ENCODE measurements around the gene MUC5AC. TPM values are rescaled to one million over a fixed set of nuclear protein-coding genes. Genes with fewer than 3 reads are reported as not detected.

MUC5AC gene
- total RNA-seq, 1 donor: under 0.01 TPM

DNA sequence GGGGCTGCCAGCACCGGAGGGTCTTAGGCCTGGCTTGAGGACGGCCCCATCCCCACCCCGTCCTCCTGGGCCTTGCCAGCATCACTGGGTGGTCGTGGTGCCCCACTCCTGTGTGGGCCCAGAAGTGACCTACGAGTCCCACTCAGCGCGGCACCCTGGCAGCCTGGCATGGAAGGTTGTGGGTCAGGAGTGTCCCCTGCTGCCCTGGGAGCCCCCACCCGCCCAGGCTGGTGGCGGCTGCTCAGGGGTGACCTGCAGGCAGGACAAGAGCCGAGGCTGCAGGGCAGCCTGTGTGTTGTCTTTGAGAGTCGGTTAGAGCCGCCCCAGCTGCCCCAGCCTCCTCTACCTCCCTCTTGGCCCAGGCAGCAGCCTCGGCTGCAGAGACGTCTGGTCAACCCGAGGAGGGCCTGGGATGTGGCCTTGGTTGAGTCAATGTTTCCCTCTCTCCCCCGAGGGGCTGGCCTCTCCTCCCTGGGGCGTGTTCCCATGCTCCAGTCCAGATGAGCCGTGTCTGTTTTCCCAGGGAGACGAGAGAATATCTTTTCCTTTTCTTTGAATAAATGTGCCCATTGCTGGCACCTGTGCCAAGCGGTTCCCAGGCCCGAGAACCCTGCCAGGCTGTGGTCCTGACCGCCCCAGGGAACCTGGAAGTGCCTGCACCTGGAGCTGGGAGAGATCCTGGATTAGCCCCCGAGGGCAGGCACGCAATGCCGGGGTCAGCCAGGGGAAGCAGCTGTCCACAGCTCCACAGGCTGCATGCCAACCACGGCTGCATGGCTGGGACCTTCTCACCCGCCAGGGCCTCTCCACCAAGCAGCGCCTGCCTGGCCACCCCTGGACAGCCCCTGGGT is 35.7 kb upstream of the MUC5AC start:
- no peak for DNase-seq (ENCODE audit: low read depth in 2 of 3, low spot score in 2 of 3)

DNA sequence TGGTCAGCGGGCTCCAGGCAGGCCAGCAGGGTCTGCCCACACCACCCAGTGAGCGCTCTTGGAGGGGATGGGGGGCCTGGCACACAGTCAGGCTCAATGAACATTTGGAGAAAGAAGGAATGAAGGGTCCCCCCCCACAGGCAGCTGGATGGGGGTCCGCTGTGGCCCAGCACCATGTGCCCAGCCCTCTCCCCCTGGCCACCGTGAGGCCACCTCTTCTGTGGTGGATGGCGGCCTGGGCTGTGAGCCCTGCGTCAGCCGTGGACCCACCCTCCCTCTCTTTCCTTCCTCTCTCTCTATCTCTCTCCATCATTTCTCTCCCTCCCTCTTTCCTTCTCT is 35.1 kb upstream of the MUC5AC start:
- no peak for DNase-seq (ENCODE audit: low read depth in 2 of 3, low spot score in 2 of 3)

DNA sequence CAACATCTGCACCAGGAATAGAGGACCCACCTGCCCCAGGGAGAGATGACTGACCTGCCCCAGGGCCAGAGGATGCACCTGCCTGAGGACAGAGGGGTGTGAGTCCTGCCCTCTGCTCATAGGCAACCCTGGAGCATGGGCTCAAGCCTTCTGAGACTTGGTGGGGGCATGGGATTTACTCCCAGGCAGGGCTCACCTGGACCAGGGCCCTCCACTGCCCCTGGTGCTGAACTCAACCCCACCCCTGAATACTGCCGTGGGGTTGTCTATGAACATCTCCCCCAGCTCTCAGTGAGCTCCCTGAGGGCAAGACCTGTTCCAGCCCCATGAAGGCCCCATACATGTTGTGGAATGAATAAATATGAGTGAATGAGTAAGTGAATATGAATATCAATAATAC is 33.8 kb upstream of the MUC5AC start:
- DNase-seq (ENCODE audit: low read depth in 2 of 3, low spot score in 2 of 3): no peak

DNA sequence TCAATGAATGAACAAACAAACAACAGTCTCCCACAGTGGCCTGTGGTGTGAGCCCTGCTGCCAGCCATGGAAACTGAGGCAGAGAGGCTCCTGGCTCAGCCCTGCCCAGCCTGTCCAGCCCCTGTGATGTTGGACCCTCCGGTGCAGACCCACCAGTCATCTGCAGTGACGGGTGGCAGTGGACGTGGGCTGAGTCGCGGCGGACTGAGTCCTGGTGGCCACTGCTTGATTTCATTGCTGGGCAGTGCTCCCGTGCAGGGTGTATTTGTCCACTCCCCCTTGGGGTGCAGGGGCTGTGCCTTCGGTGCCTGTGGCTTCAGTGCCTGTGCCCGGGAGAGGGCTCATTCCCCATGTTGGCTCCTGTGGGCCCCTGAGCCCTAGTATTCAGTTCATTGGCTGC is 31.9 kb upstream of the MUC5AC start:
- no peak for DNase-seq (ENCODE audit: low read depth in 2 of 3, low spot score in 2 of 3)

DNA sequence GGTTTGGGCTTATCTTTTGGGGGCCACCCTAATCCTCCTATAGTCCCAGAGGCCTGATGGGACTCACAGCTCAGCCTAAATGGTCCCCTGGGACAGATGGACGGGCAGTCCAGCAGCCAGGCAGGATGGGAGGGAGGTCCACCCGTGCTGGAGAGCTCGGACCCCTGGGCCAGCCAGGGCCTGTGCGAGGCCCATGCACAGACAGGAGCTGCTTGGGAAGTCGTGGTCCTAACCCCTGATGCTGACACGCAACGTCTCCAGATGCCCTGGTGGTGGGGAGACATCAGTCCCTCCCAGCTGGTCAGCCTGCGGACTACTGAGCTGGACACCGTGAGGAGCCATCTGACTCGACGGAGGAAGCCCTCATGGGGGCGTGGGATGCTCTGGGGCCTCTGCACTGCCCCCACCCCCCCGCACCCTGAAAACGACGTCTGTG is 31.2 kb upstream of the MUC5AC start:
- DNase-seq (ENCODE audit: low read depth in 2 of 3, low spot score in 2 of 3): no peak

DNA sequence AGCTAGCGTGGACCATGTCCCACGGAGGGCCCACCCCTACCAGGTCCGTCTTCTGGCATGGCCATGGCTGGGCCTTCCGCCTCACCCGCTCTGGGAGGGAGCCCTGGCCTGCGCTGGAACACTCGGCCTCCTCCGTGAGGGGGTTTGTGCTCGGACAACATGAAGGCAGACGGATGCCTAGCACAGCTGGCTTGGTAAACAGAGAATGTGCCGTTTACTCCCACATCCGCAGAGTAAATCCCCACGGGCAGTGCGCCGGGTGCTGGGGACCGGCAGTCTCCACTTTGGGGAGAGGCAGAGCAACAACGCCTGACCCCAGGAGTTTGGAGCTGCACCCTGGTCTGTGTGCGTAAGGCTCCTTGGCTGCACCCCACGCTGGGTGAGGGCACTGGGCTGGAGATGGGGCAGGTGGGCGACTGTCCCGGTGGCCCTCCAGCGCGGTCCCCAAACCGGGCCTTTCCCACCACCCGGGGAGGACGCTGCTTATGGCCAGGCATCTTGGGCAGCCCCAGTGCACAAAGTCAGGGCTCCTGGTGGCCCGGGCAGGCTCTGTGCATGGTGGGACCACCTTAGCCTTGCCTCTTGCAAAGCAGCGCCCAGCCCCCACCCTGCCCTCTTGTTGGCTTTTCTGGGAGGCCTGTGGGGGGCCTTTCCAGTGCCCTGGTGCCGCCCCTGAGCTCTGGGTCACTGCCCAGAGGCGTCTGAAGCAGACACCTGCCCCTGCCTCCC is 30.7 kb upstream of the MUC5AC start:
- DNase-seq (ENCODE audit: low read depth in 2 of 3, low spot score in 2 of 3): no peak

DNA sequence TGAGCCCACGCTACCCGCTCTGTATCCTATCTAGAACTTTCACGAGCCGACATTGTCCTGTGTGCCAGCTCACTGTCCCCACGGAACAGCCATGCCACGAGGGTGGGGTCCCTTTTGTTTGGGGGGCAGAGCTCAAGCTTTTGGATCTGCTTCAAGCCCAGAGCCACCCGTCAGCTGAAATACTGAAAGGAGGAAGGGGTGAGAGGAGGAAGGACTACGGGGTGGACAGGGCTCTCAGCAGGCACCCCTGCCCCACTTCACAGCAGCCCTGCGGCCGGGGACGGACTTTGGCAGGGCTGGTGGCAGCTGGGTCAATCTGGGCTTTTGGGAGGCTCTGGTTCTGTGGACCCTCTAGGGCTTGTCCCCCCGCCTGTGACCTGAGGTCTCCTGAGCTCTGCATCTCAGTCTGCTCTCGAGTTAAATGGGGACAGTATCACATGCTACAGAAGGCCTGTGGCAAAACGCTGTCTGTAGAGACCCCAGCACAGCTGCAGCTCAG is 30.0 kb upstream of the MUC5AC start:
- no peak for DNase-seq (ENCODE audit: low read depth in 2 of 3, low spot score in 2 of 3)

DNA sequence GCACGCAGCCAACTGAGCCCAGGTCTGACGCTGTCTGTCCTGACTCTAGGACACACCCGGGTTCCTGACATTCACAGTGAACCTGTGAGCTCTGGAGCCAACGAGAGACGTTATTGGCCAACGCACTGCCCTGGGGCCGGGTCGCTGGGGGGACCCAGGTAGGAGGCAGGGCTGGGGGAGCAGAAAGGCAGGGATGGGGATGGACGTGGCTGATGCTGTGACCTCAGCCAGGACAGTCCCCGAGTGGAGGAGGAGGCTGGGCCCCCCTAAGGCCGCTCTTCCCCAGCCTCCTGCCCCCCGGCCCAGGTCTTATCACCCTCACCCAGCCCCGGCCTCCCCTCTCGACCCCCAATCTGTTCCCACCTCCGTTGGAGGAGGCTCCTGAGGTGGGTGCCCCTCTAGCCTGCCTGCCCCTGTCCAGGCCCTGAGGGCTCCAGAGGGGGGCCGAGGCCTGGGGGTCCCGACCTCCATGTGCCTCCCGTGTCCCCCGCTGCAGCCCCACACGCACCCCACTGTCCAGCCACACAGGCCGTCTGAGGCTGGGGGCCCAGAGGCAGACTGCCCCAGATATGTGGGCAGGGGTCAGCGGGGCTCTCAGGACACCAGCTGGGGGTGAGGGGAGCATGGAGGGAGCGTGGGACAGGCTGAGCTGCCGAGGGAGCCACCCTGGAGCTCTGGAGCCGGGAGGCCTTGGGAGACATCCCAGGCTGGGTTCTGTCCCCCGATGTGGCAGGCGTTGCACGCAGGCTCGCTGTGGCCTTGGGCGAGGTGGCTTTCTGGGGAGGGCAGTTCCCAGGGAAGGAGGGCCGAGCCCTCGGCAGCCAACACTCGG is 29.2 kb upstream of the MUC5AC start:
- DNase-seq (ENCODE audit: low read depth in 2 of 3, low spot score in 2 of 3): no peak

DNA sequence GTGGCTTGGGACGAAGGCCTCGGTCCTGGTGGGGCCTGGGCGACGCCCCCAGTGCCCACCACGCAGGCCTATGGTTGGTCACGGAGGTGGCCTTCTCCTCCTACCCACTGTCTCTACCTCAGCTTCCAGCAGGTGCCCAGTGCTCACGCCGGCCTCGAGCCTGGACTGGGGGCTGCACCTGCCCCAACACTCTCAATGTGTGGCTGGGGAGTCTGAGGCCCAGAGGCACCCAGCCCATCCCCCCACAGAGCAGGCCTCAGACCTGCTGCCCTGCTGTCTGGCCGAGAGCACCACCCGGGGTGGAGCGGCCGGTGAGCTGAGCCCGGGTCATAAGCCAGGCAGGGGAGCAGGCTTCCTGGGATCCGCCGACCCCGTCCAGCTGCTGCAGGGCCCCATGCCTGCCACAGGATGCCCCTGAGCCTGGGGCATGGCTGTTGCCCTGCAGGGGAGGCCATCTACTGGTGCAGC is 28.6 kb upstream of the MUC5AC start:
- DNase-seq (ENCODE audit: low read depth in 2 of 3, low spot score in 2 of 3): no peak

DNA sequence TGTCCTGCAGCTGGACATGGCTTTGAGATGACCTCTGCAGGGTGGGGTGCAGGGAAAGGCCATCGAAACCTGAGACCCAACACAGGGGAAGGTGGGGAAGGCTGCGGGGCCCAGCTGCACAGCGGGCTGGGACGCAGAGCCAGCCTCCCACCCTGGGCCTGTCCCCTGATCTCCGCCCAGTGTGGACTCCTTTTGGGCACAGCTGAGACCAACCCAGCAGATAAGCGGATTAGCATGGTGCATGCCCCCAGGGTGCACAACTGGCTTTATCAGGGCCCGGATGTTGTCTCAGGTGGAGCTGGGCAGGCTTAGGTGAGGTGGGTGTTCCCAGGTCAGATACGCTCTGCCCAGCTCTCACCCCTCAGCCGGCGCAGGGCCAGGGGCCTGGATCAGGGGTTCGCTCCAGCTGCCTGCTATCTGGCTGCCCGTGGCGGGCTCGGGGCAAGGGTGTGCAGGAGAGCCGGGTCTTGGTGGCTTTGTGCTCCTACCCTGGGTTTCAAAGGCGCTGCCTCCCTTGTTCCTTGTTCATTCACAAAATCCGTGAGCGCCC is 28.1 kb upstream of the MUC5AC start:
- no peak for DNase-seq (ENCODE audit: low read depth in 2 of 3, low spot score in 2 of 3)

DNA sequence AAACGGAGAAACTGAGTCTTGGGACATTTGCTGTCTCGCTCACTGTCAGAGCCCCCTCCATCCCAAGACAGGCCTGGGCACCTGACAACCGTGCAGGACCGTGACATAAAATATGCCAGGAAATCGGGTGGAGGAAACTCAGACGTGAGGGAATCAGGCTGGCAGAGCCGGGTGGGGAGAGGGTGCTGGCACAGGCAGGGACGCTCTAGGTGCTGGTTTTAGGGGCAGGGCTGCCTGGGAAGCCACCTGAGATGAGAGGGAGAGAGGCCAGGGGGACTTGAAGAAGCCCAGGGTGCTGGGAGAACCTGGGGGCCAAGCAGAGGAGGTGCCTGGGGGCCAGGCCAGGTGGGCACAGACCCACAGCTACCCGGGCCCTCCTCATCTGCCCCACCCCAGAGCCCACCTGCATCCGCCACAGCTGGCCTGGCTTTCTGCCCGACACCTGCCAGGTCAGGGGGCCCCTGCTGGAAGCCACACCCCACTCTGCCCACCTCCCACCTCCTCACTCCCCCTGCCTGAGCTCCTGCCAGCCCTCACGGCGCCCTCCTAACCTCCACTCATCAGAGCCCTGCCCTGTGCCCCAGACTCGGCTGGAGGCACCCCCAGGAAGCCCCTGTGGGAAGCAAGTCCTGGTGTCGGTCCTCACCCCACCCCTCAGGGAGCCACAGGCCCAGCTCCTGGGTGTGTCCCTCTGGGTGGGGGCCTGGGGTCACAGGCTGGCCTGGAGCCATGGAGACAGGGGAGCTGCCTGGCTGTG is 27.3 kb upstream of the MUC5AC start:
- no peak for DNase-seq (ENCODE audit: low read depth in 2 of 3, low spot score in 2 of 3)

DNA sequence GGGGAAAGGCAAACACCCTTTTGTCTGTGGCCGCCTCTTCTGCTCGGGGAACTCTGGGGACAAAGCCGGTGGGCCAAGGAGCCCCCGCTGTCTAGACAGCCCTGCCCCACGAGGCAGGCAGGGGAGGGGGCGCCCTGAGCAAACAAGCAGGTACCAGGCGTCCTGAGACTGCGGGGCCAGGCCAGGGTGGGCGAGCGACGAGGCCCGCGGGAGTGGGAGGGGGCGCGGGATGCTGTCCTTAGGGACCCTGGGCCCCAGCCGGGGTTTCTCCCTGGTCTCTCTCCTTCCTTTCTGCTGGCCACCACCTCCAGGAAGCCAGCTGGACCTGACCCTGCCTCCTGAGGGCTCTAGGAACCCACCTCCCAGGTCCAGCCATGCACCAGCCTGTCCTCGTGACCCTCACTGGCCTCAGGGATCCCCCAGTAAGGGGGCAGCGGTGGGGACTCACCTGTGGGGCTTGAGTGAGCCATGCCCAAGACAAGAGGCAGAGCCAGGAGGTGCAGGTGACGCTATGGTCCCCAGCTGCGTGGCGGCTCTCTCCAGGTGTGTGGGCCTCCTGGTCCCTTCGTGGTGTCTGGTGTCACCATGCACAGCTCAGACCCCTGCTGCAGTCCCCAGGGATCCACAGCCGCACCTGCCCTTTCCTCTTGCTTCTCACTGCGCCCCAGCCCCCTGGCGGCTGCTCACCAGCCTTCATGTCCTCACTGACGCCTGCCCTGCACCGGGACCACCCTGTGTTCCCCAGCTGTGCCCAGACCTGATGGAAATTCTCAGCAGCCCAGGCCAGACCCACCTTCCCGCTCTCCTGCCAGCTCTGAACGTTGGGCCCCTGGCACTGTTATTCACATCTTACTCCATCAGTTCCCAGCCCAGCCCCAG is 26.5 kb upstream of the MUC5AC start:
- no peak for DNase-seq (ENCODE audit: low read depth in 2 of 3, low spot score in 2 of 3)

DNA sequence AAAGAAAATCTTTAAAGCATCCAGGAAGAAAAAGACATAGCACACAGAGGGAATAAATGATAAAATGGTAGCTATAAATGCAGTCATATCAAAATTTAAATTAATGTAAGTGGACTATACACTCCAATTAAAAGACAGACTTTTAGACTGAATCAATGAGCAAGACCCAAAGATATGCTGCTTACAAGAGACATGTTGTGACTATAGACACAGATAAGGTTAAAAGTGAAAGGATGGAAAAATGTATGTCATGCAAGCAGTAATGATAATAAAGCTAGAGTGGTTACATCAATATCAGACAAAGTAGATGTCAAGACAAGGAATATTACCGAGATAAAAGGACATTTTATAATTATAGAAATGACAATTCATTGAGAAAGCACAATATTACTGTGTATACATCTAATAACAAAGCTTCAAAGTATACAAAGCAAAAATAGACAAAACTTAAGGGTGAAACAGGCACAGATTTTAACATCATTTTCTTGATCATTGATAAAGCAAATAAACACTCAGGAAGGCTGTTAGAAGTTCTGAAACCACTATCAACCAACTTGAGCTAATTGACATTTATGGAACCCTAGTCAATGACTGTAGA is 22.8 kb upstream of the MUC5AC start:
- no peak for DNase-seq (ENCODE audit: low read depth in 2 of 3, low spot score in 2 of 3)

DNA sequence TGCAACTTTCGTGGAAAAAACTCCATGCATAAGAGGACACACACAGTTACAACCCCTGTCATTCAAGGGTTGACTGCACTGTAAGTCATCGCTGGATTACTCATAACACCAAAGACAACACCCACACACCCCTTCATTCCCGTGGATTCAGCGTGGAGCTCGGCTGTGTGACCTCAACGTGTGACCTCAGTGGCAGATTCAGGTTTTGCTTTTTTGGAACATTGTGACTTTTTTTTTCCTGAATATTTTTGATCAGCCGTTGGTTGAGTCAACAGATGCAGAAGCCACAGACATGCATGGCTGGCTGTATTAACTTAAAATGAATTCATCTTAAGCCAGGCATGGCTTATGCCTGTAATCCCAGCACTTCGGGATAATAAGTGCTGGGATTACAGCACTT is 19.7 kb upstream of the MUC5AC start:
- no peak for DNase-seq (ENCODE audit: low read depth in 2 of 3, low spot score in 2 of 3)

DNA sequence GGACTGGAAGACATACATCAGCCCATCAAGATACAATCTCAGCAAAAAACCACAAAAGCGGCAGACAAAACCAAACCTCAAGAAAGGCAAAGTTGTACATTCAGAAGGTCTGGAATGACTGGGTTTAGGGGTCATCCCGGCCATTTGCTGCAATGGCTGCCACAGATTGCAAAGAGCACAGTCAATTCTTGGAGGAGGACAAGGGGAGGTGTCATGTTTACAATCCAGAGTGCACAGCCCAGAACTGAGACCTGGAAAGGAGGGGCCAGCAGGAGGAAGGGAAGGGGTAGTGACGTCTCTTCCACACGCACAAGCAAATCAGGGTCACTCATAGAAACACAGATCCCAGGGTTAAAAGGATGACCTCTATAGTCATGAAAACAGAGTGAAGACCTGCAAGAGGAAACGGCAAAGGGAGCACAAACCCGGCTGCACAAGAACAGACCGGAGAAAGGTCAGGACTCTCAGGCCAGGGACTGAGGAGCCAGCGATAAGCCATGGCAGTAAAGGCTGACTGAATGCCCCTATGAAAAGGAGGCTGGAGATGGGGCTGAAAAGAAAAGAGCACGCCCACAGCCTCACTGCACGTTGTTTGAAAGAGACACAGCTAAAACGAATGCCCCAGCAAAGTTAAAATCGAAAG is 18.2 kb upstream of the MUC5AC start:
- DNase-seq (ENCODE audit: low read depth in 2 of 3, low spot score in 2 of 3): no peak

DNA sequence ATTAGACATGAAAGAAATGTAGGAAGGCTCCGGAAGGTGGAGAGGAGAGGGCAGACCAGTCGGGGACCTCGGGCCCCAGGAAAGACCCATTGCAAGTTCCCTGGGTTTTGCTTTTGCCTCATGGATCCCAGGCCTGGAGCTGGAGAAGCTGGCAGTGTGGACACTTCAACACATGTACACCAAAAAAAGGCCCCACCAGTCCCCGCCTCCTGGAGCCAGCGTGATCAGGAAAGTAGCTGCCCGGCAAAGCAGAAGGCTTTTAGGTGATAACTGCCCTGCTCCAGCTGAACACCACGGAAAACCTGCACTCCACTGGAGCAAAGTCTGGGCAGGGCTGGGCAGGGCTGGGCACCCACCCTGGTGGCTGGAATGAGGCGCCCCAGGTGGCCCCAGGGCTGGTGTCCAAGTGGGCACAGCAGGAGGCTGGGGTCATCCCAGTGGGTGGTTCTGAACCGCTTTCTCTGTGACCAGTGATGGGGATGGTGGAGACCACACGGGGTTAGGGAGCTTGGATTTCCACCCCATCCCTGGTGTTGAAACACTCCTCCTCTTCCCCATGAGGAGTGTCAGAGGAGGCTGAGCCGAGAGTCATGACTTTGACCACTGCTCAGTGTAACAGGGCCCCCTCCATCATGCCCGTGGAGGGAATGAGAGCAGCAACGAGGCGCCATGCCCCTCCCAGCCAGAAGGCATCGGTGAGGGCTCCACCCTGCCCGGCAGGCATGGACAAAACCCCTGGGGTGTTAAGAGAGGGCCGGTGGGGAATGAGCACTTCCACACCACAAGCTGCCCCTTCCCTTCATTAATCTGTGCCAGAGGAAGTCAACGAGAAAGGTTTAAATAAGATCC is 16.9 kb upstream of the MUC5AC start:
- DNase-seq (ENCODE audit: low read depth in 2 of 3, low spot score in 2 of 3): no peak

DNA sequence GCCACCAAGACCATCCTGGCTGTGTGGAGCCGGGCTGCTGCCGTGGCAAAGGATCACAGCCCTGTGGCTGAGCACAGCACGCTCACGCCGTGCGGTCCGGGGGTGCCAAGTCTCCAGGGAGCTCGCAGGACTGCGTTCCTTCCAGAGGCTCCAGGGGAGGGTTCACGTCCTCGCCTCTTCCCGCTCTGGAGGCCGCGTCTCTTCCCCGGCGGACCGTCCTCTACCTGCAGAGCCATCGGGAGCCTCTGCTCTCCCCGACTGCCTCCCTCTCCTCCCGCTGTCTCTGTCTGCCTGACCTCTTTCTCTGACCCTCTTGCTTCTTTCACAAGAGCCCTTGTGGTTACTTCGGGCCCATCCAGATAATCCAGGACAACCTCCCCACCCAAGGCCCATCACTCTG is 11.4 kb upstream of the MUC5AC start:
- DNase-seq (ENCODE audit: low read depth in 2 of 3, low spot score in 2 of 3): no peak

Data from hematopoietic multipotent progenitor cell (in vitro differentiated cells).